Stimulated activated CD4-positive, alpha-beta T cell treated with anti-CD3 and anti-CD28 coated beads, Interleukin-2, amount 100 ng/mL, for 24 hours (primary cell): ENCODE measurements around the gene ZNF749.
A peak's percentile ranks its signal among the peaks of the same experiment; 100 is the strongest.
"Not testable (repeated sequence)": the region's sequence is repeated elsewhere in the genome, so short reads cannot be mapped to it uniquely, and the experiment has no call there.

ENCODE experiments used
- DNase-seq, 2 donors: peaks; one replicate each; pipeline ENCODE4 v3.0.0-alpha.2; 2020

The ZNF749 gene

DNA sequence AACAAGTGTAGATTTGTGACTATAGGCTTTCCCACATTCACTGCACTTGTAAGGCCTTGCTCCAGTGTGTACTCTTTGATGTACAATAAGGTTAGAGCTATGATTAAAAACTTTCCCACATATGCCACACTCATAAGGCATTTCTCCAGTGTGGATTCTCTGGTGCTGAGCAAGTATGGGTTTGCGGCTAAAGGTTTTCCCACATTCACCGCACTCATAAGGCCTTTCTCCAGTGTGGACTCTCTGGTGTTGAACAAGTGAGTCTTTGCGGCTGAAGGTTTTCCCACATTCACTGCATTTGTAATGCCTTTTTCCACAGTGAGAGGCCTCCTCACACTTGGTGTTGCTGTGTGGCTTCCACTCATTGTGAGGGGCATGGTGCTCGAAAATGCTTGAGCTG lies 38.5 kb downstream of the ZNF749 start:
- no peak for DNase-seq

DNA sequence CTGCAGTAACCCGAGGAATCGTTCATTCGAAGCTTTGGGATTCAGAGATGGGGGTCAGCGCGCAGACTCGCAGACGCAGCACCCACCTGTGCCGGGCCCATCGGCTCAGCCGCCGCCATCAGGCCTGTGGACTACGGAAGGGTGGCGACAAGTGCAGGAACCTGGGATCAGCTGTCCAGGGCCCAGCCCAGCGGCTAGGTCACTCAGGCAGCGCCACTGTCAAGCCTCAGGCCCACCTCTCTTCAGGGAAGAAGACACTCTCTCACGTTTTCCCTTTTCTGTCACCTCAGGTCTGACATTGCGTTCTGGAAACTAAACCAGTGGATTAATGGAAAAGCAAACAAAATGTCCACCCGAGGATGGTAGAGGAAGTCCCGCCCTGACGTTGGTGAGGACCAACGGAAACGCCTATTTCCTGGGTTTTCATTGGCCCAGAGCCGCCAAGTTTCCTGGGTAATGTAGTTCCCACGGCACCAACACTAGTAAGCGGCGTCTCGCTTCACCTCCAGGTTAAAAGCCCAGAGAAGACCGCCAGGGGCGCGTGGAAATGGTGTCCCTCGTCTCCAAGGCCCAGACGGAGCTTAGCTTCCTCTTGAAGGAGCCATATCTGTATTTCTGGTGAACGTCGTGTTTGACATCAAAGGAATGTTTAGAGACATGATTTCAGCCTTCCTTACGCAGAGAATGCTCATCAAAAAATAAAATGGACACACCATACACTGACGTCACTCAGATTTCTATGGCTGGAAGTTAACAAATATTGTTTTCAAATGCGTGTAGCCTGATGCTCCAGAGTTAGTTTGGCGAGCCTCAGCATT lies 42.3 kb downstream of the ZNF749 start, which contains the start of gene ZNF772:
Gene ZNF772, minus strand, starts transcription at position 376 of the 818 bp plus-strand sequence. Its CDS starts 257 bp downstream, at position 119.
- DNase-seq, result peak; percentile 79 to 91

- DNase-seq, result peak; percentile 94
Observed at GRCh38 chr19:57487477-57488298, 52.6 kb downstream of the ZNF749 start, which contains the start of gene ZNF419. Gene ZNF419 (plus strand): TSS chr19:57487750. CDS start chr19:57487951, 201 bp downstream.

- not testable (repeated sequence) for DNase-seq
Observed at GRCh38 chr19:57488299-57488644, 53.1 kb downstream of the ZNF749 start.
